ENCODE results near the gene TSPAN19. TPM values are rescaled to one million over a fixed set of nuclear protein-coding genes. Genes with fewer than 3 reads are reported as not detected.
"Not testable (repeated sequence)": the region's sequence is repeated elsewhere in the genome, so short reads cannot be mapped to it uniquely, and the experiment has no call there.

TSPAN19 gene
- 1 to 10 TPM in 1 of 4 donors, under 1 TPM in 3; 0.43 to 1.5 (median 0.62) TPM for polyA plus RNA-seq (ENCODE audit: insufficient read length in 4 of 4)

DNA sequence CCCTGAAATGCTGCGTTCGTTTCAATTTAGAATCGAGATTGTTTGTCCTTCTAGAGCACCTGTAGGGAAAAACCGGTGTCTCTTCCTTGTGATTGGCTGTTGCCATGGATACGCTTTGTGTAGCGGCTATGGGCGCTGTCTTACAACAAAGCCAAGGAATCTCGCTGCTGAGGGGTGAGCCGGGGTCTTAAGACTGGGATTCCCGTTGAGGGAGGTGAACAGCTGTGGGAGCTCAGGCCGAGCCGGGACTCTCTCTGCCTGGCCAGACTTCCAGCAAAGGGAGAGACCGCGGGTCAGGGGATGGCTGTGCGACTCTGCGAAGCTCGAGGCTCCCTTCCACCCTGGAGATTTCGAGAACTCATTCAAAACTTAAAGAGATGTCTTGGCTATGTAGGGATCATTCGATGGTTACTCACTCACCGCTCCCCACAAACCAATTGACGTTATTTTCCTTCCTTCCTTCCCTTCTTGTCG lies at the start of gene TSPAN19, which contains the start of gene LRRIQ1:
Gene TSPAN19 (minus strand): TSS at position 44 of the 474 bp plus-strand sequence. CDS start 6,331 bp downstream, outside the sequence.
Gene LRRIQ1 (plus strand): TSS at position 118 of the 474 bp plus-strand sequence. CDS start 1,826 bp downstream, outside the sequence.
- peak; percentile 79 to 91 (median 83) for DNase-seq (ENCODE audit: low read depth in 4 of 4, low spot score in 3 of 4)

DNA sequence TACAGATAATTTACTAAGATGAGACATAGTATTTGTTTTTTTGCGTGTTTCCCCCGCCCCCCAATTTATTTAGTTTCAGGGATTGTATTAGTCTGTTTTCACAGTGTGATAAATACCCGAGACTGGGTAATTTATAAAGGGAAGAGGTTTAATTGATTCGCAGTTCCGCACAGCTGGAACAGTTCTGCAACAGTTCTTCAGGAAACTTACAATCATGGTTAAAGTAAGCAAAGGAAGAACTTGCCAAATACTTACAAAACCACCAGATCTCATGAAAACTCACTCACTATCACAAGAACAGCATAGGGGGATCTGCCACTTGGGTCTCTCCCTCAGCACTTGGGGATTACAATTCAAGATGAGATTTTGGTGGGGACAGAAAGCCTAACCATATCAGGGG lies 49.0 kb upstream of the TSPAN19 start:
- no peak for DNase-seq (ENCODE audit: low read depth in 4 of 4, low spot score in 3 of 4)

DNA sequence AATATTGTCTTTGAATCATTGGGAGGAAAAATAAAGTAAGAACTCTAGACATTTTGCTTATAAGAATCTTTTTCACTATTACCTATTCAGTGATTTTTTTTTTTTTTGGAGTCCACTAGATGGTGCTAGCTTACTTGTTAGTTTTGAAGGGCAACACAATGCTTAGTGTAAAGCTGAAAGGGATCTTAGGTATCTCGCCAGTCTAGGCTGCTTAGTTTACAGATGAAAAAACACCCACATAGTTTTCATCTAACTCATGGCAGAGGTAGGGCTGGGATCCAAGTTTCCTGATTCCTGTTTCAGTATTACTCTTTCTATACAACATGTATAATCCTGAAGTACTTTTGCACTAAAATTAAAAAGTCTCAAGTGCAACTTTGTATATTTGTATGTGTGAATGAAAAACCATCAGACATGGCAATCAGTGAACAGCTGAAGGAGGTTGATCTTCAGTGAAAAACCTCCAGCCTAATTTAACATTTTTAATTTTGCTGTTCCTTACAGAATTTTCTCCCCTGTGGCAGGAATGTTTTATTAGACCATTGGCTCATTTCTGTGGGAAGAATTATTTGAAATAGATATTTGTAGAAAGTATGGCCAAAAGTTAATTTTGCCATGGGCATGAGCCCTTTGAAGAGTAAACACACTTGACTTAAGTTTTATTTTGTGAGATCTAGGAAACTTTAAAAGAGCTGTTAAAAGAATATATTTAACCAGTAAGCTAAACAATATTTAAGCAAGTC lies 40.8 kb upstream of the TSPAN19 start:
- DNase-seq (ENCODE audit: low read depth in 4 of 4, low spot score in 3 of 4) = peak; percentile 20 to 36 (median 28)

DNA sequence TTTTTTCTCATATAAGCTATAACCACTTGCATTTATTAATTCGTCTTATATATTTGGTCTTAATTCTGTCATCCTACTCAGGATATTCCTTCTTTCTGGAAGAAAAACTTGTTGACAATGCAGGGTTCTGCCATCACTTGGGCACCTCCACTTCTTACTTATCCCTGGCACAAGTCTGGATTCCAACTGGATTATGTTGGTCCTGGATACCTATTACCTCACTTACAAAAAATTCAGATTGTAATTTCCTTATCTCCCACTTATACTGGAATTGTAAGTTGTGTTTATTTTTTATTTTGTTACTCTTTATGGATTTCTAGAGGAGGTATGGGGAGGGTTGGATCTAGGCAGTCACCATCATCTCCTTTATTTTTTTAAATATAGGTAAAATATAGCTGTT lies 36.7 kb upstream of the TSPAN19 start:
- DNase-seq (ENCODE audit: low read depth in 4 of 4, low spot score in 3 of 4) = no peak

DNA sequence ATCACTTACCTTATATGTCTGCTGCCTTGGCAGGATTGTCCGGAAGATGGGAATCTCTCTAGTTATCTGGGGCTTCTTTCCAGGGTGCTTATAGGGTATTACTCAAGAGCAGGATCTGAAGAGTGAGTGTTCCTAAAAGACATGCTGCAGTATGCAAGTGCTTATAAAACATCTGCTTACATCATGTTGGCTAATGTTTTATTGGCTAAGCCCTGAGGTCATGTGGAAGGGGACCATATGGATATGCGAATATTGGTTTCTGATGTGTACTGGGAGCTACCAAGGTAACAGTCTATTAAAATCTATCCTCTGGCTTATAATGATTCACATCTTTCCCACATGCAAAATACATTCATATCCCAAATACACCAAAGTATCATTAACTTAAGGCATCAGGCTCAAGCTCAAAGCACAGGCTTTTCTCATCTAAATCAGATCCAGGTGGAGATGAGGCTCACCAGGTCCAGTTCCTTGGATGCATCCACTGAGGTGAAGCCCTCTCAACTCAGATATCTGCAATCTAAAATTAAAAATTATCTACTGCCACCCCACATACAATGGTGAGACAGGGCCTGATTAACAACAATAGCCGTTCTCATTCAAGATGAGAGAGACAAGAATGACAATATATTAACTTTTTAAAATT lies 29.9 kb upstream of the TSPAN19 start:
- no peak for DNase-seq (ENCODE audit: low read depth in 4 of 4, low spot score in 3 of 4)

DNA sequence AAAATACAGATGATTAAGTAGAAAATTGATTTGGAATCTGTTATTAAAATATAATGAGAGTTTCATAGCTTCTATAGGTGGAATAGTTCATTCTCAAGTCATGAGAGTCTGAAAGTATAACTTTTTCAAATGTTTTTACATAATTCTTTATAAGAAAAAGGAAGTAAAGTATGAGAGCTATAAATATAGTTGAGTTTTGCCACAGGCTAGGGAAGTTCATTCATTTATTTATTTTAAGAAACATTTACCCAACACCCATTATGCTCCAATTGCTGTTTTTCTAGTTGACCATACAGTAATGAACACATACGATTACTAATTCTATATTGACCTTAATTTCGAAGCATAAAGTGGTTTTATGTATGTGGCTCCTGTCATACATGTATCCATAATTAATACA lies 24.8 kb upstream of the TSPAN19 start:
- DNase-seq (ENCODE audit: low read depth in 4 of 4, low spot score in 3 of 4) = no peak

DNA sequence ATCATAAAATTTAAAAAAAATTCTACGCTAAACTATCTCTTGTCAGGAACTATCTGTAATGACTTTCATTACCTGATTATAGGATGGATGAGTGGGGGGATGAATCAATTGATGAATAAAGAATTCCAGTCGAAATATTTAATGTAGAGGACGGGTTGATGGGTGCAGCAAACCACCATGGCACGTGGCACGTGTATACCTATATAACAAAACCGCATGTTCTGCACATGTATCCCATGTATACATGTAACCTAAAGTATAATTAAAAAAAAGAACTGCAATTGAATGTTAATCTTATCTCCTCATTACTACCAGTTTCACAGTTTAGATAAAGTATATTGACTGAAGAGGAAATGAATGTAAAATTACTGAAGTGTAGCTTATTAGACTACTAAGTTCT lies 23.5 kb upstream of the TSPAN19 start:
- no peak for DNase-seq (ENCODE audit: low read depth in 4 of 4, low spot score in 3 of 4)

DNA sequence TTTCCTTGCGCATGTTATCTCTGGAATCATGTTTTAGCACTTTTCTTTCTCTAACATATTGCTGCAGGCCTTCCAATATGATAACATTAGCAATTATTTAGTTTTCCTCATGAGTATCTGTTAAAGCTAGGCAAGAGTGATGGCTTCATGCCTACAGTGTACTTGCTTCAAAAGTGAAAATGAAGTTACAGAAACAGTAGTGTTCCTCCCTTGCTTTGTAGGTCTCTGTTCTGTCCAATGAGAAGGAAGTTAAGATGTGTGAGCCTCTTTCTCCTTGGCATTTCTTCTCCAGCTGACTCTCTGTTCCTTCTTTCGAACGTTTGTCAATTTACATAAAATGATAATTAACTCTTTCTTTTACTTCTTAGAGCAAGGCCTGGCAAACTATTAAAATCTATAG lies 22.3 kb upstream of the TSPAN19 start:
- no peak for DNase-seq (ENCODE audit: low read depth in 4 of 4, low spot score in 3 of 4)

DNA sequence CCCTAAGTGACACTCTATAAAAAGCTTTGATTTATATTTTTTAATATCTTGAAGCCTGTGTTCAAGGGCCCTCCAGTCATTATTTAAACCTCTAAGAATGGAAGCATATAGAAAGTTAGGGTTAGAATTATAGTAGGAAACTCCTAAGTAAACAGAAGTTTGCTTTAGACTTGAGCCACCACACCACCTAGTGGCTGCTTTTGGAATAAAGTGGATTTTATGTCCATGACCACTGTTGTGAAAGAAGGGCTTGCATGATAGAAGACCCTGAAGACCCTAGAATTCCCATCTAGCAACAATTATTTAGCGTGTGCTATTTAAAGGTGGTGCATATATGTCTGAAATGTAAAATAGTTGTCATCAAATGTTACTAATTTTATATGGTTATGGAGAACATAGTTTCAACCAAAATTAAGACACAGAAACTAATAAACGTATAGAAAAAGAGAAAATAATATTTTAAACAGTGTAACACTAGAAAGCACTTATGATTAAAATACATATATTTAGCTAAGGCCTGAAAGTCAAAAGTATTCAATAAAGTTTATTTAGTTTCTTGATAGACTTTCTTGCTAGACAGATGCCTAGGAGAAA lies 21.4 kb upstream of the TSPAN19 start:
- DNase-seq (ENCODE audit: low read depth in 4 of 4, low spot score in 3 of 4) = peak in 1 of 4 donors; percentile 21

DNA sequence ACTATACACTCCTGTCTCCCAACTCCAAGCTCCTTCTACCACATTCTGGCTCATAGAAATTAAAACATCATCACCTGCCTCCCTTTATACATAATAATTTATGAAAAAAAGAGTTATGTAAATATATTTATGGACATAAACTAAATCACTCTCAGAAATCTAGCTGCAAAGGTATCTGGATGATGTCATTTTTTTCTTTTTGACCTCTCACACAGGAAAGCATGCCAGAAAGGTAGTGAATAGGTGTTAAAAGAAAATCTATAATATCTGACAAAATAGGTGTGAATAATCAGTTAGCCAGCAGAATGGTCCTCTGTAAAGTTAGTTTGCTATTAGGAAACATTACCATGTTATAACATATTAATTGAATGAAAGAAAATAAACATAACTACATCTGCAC lies 7.8 kb upstream of the TSPAN19 start:
- no peak for DNase-seq (ENCODE audit: low read depth in 4 of 4, low spot score in 3 of 4)

DNA sequence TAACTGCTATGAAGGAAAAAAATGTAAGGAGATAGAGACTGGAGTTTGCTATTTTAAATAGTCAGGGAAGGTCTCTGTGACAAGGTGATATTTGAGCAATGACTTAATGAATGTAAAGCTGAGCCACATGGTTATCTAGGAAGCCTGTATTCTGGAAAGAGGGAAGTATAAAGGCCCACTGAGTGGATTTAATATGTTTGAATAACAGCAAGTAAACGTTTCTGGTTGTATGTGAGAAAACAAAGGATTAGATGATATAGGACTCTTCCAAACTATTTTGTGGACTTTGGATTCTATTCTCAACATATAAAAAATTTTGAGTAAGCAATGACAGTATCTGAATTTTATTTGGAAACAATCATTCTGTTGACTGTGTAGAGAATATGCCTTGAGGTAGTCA lies 5.3 kb upstream of the TSPAN19 start:
- DNase-seq (ENCODE audit: low read depth in 4 of 4, low spot score in 3 of 4) = no peak

DNA sequence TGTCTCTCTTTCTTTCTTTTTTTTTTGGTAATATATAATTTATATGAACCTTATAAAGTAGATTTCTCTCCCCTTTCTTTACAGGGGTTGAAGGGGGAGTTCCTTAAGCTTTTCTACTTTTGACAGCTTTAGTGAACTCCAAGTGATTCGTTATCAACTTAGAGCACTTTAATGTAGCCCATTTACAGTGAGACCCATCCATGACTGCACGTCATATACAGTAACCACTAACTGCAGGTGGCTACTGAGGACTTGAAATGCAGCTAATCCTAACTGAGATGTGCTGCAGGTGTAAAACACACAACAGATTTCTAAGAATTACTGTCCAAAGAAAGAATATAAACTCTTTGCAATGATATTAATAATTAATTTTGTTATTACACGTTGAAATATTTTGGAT lies 656 bp upstream of the TSPAN19 start:
- DNase-seq (ENCODE audit: low read depth in 4 of 4, low spot score in 3 of 4) = no peak

DNA sequence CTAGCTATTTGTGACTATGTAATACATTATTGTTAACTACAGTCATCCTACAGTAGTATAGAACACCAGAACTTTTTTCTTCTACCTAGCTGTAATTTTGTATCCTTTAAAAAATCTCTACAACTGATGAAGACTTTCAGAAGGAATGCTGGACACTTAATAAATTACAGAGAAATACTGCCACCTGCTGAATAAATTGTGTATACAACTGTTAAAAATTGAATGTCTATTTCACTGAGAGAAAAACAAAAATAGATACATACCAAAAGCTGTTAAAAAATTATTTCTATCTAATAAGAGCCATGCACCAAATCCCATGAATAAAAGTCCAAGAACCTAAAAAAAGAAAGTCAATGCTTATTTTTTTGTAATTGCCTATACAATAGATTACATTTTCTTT lies 6.6 kb downstream of the TSPAN19 start:
- DNase-seq (ENCODE audit: low read depth in 4 of 4, low spot score in 3 of 4) = no peak

DNA sequence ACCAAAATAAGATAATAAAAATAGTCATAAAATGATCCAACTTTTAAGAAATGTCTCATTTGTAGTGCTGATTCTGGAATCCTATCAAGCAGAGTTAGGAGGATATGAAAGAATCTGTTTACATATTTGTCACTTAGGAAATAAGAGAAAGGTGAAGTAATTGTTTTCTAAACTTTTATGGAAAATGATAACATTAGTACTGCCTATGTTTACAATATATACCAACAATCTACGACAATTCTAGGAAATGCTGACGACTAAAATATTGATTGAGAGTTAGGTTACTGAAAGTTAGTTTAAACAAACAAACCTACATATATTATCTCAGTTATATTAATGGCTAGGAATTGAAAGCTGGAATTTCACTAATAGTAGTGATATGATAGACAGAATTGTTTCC lies 18.0 kb downstream of the TSPAN19 start:
- DNase-seq (ENCODE audit: low read depth in 4 of 4, low spot score in 3 of 4) = no peak

DNA sequence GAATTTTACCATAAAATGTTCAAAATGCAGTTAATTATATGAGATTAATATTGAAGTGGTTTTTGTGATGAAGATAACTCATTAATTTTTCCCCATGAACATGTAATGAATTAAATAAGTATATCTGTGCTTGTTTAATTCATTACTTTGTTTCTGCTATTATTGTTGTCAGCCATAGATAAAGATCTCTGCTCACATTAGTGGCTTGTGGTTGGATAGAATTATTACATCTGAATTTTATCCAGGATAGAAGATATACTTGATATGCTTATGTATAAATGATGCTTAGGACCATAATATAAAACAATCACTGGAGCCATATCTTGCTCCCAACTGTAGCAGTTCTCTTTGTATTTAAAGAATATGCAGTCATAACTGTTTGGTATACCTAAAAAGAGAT lies 18.5 kb downstream of the TSPAN19 start:
- no peak for DNase-seq (ENCODE audit: low read depth in 4 of 4, low spot score in 3 of 4)

DNA sequence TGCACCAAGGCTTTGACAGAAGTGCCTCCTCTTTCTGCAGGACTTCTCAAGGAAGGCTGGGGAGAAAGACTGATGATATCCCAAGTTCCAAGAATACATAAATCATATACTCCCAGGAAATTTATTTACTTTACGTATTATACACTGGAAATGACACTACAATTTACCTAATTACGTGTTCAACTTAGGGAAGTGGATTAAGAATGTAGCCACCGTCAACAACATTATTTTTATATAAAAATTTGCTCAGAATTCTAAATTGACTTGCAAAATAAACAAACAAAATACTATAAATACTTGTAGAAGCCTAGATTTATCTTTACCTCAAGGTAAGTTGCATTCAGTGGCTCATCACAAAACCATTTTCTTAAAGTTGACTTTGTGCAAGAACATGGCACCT lies 18.9 kb downstream of the TSPAN19 start:
- DNase-seq (ENCODE audit: low read depth in 4 of 4, low spot score in 3 of 4) = no peak

DNA sequence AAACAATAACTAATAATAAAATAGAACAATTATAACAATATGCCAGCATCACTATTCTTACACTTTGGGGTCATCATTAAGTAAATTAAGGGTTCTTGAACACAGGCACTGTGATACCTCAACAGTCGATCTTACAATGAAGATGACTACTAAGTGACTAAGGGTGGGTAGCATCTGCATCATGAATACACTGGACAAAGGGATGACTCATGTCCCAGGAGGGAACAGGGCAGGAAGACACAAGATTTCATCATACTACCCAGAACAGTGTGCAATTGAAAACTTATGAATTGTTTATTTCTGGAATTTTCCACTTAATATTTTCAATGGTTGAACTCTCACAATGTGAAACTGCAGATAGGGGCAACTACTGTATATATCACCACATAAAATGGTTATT lies 19.7 kb downstream of the TSPAN19 start:
- DNase-seq (ENCODE audit: low read depth in 4 of 4, low spot score in 3 of 4) = no peak

DNA sequence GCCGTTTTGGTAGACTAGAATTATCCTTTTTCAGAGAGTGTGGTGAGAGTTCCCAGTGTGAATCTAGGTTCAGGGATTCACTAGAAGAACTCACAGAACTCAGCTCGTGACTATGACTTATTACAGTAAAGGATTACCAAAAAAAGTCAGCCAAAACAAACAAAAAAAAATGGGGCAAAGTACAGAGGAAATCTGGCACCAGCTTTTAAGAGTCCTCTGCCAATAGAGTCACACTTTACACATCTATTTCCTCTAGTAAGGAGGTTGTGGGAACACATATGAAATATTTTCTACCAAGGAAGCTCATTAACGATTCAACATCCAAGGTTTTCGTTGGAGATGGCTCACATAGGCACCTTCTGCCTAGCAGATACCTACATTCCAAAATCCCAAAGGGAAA lies 28.2 kb downstream of the TSPAN19 start:
- no peak for DNase-seq (ENCODE audit: low read depth in 4 of 4, low spot score in 3 of 4)

DNA sequence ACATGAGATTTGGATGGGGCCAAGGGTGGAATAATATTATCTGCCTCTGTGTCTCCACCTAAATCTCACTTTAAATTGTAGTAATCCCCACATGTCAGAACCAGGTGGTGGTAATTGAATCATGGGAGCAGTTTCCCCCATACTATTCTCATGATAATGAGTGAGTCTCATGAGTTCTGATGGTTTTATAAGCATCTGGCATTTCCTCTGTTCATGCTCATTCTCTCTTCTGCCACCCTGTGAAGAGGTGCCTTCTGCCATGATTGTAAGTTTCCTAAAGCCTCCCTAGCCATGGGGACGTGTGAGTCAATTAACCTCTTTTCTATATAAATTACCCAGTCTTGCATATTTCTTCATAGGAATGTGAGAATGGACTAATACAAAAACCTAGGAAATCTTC lies 29.9 kb downstream of the TSPAN19 start:
- DNase-seq (ENCODE audit: low read depth in 4 of 4, low spot score in 3 of 4) = no peak

DNA sequence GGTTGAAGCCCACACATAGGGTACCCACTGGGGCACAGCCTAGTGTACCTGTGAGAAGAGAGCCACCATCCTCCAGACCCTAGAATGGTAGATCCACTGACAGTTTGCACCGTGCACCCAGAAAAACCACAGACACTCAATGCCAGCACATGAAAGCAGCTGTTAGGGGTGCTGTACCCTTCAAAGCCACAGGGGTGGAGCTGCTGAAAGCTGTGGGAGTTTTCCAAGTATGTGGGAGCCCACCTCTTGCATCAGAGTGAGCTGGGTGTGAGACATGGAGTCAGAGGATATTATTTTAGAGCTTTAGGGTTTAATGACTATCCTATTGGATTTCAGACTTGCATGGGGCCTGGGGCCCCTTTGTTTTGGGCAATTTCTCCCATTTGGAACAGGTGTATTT lies 30.5 kb downstream of the TSPAN19 start:
- no peak for DNase-seq (ENCODE audit: low read depth in 4 of 4, low spot score in 3 of 4)

DNA sequence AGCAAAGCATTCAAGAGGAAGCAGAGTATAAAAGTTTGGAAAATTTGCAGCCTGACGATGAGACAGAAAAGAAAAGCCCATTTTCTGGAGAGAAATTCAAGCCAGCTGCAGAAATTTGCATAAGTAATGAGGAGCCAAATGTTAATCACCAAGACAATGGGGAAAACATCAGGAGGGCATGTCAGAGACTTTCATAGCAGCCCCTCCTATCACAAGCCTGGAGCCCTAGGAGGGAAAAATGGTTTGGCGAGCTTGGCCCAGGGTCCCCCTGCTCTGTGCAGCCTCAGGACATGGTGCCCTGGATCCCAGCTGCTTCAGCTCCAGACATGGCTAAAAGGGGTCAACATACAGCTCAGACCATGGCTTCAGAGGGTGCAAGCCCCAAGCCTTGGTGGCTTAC lies 31.0 kb downstream of the TSPAN19 start:
- DNase-seq (ENCODE audit: low read depth in 4 of 4, low spot score in 3 of 4) = not testable (repeated sequence)

DNA sequence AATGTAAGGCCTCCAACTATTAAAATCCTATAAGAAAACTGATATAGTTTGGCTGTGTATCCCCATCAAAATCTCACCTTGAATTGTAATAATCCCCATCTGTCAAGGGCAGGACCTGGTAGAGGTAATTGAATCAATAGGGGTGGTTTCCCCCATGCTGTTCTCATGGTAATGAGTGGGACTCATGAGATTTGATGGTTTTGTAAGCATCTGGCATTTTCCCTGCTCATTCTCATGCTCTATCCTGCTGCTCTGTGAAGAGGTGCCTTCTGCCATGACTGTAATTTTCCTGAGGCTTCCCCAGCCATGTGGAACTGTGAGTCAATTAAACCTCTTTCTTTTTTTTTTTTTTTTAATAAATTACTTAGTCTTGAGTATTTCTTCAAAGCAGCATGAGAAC lies 31.9 kb downstream of the TSPAN19 start:
- DNase-seq (ENCODE audit: low read depth in 4 of 4, low spot score in 3 of 4) = no peak

Data from left renal pelvis (tissue), 4 donors.